Astrocyte of the spinal cord (primary cell): Measurements from ENCODE around the gene RALGPS2.

Experiments
- DNase-seq: peaks from one replicate; pipeline ENCODE4 v3.0.0; 2011; ENCODE audit warnings: low read depth, low spot score
- H3K4me3 ChIP-seq: 2 replicates; pipeline ENCODE4 v1.5.1; 2011; ENCODE audit warnings: low read depth, mild to moderate bottlenecking, low read length, moderate library complexity
- in situ Hi-C: cut with HindIII; loops from 2 replicates; pipeline ENCODE4 v1.10.0; 2017; ENCODE audit warnings: low sequenced_read_pairs
- TF ChIP-seq, protein P1 (sequence below): IDR thresholded peaks from 2 replicates; pipeline ENCODE4 v1.5.1; 2012; ENCODE audit warnings: low read depth, mild to moderate bottlenecking, low read length, inconsistent platforms

The RALGPS2 gene

DNA sequence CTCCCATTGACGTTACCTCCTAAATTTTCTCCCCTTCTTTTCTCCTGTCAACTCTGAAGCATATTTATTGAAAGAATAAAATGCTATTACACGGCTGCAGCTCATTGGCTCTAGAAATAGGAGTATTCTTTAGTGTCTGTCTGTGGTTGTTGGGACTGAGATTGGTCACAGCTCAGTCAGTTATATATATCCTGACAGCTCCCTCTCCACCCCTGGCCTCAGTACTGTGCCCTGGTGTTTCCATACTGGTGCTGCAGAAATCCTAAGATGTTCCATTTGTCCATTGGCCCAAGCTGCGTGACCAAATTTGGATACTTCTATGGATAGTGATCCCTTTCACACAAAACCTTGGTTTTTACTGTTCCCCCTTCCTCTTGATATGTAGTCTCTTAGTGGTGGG lies 67.3 kb downstream of the RALGPS2 start:
- DNase-seq: no peak
- H3K4me3 ChIP-seq: no peak overlapping the region
- in situ Hi-C loops: no loop called here
- TF ChIP-seq, protein P1, sequence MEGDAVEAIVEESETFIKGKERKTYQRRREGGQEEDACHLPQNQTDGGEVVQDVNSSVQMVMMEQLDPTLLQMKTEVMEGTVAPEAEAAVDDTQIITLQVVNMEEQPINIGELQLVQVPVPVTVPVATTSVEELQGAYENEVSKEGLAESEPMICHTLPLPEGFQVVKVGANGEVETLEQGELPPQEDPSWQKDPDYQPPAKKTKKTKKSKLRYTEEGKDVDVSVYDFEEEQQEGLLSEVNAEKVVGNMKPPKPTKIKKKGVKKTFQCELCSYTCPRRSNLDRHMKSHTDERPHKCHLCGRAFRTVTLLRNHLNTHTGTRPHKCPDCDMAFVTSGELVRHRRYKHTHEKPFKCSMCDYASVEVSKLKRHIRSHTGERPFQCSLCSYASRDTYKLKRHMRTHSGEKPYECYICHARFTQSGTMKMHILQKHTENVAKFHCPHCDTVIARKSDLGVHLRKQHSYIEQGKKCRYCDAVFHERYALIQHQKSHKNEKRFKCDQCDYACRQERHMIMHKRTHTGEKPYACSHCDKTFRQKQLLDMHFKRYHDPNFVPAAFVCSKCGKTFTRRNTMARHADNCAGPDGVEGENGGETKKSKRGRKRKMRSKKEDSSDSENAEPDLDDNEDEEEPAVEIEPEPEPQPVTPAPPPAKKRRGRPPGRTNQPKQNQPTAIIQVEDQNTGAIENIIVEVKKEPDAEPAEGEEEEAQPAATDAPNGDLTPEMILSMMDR: no peak

GRCh38 chr1:178796013-178796412 lies 71.0 kb downstream of the RALGPS2 start:
- TF ChIP-seq, protein P1: no peak
- in situ Hi-C loops: no loop called here
- no peak for DNase-seq
- no peak overlapping the region for H3K4me3 ChIP-seq

GRCh38 chr1:178797590-178797989 lies 72.5 kb downstream of the RALGPS2 start:
- H3K4me3 ChIP-seq: no peak overlapping the region
- TF ChIP-seq, protein P1: no peak
- DNase-seq: no peak
- in situ Hi-C loops: no loop called here

- DNase-seq: no peak
- TF ChIP-seq, protein P1: no peak
- in situ Hi-C loops: no loop called here
- no peak overlapping the region for H3K4me3 ChIP-seq
Measured at GRCh38 chr1:178798232-178798861, 73.3 kb downstream of the RALGPS2 start.

- TF ChIP-seq, protein P1: no peak
- no peak for DNase-seq
- H3K4me3 ChIP-seq: no peak overlapping the region
- in situ Hi-C loops: no loop called here
Measured at GRCh38 chr1:178802873-178803272, 77.8 kb downstream of the RALGPS2 start.

DNA sequence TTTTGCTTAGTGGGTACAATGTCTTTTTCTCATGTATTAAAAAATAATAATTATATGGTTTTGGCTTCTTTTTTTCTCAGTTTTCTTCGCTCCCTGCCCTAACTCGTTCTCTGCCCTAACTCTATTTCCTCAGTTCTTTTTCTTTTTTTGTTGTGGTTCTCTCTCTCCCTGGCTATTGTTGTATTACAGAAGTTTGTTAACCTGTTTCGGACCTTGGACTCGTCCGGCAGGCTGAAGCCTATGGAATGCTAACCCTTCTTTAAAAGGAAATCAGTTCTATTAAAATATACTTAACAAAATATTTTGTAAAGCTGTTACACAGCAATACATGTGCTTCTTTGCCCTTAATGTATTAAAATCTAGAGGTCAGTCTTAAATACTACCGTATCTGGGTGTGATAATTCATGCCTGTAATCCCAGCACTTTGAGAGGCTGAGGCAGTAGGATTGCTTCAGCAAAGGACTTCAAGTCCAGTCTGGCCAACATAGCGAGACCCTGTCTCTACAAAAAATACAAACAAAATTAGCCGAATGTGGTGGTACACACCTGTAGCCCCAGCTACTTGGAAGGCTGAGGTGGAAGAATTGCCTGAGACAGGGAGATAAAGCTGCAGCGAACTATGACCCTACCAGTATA lies 81.7 kb downstream of the RALGPS2 start:
- H3K4me3 ChIP-seq: no peak overlapping the region
- in situ Hi-C loops: no loop called here
- TF ChIP-seq, protein P1: no peak
- no peak for DNase-seq
